Skeletal muscle tissue (tissue), 5 donors: Measurements from ENCODE around the gene SPDYE3. TPM values are rescaled to one million over a fixed set of nuclear protein-coding genes. Genes with fewer than 3 reads are reported as not detected.

Source experiments
- H3K27ac ChIP-seq: one replicate; pipeline ENCODE4 v1.7.0; 2013; ENCODE audit warnings: mild to moderate bottlenecking, low read depth, low read length, inconsistent platforms
- H3K27me3 ChIP-seq, 3 donors: one replicate each; pipeline ENCODE4 v1.7.0; 2013; ENCODE audit warnings: low read length in 3 of 3; ENCODE audit not compliant: control insufficient read depth in 3 of 3, insufficient read depth in 3 of 3
- H3K36me3 ChIP-seq, 3 donors: one replicate each; pipeline ENCODE4 v1.7.0; 2013; ENCODE audit warnings: low read length in 3 of 3; ENCODE audit not compliant: control insufficient read depth in 3 of 3, insufficient read depth in 3 of 3
- H3K4me1 ChIP-seq, 3 donors: one replicate each; pipeline ENCODE4 v1.7.0; 2013; ENCODE audit warnings: low read length in 3 of 3, mild to moderate bottlenecking in 3 of 3; ENCODE audit not compliant: control insufficient read depth in 3 of 3, insufficient read depth in 3 of 3
- H3K4me3 ChIP-seq, 3 donors: one replicate each; pipeline ENCODE4 v1.7.0; 2013; ENCODE audit warnings: low read length in 3 of 3
- H3K9ac ChIP-seq, 3 donors: one replicate each; pipeline ENCODE4 v1.7.0; 2013; ENCODE audit warnings: low read length in 3 of 3, mild to moderate bottlenecking in 3 of 3, moderate library complexity in 2 of 3, low read depth in 1 of 3
- H3K9me3 ChIP-seq, 3 donors: one replicate each; pipeline ENCODE4 v1.7.0; 2013; ENCODE audit warnings: low read length in 3 of 3; ENCODE audit not compliant: control insufficient read depth in 3 of 3
- small RNA-seq: library from RNA; depleted of rRNA; stranded (forward); fragments of <200 nt; gene quantifications from one replicate; pipeline ENCODE3, GENCODE V24; 2014
- total RNA-seq: library from RNA; depleted of rRNA; stranded (reverse); fragments of >200 nt; gene quantifications from one replicate; pipeline ENCODE4 v1.2.3, GENCODE V29; 2014
- donor health status: Osteomylitis.

The SPDYE3 gene
- total RNA-seq, 1 donor from 2014 or later = not detected

GRCh38 chr7:100370303-100370702 lies 62.8 kb downstream of the SPDYE3 start:
- no peak overlapping the region for H3K4me3 ChIP-seq
- no peak overlapping the region for H3K27ac ChIP-seq
- peaks cover 6 to 21% (median 12%) of the 10 kb centered on the region in 3 donors for H3K36me3 ChIP-seq
- H3K9ac ChIP-seq = no peak overlapping the region
- H3K27me3 ChIP-seq = no peaks in the 10 kb centered on the region
- peaks cover 0 to 7% (median 4%) of the 10 kb centered on the region in 3 donors for H3K4me1 ChIP-seq
- H3K9me3 ChIP-seq = peaks cover 0 to 2% (median 0%) of the 10 kb centered on the region in 3 donors

GRCh38 chr7:100370746-100371145 lies 63.2 kb downstream of the SPDYE3 start:
- Histone ChIP-seq H3K4me1 (peaks cover 0 to 7% (median 4%) of the 10 kb centered on the region in 3 donors), H3K9me3 (peaks cover 0 to 2% (median 0%) of the 10 kb centered on the region in 3 donors)

GRCh38 chr7:100371561-100372171 lies 64.2 kb downstream of the SPDYE3 start:
- H3K9me3 ChIP-seq = peaks cover 0 to 2% (median 0%) of the 10 kb centered on the region in 3 donors
- no peak overlapping the region for H3K27ac ChIP-seq
- H3K4me3 ChIP-seq = no peak overlapping the region
- peak overlapping the region in 1 of 3 donors; percentile 25 for H3K9ac ChIP-seq
- H3K27me3 ChIP-seq = no peaks in the 10 kb centered on the region
- peaks cover 6 to 18% (median 11%) of the 10 kb centered on the region in 3 donors for H3K36me3 ChIP-seq
- peaks cover 0 to 7% (median 4%) of the 10 kb centered on the region in 3 donors for H3K4me1 ChIP-seq

More at GRCh38 chr7:100370746-100371145, 63.2 kb downstream of the SPDYE3 start:
- peaks cover 6 to 21% (median 12%) of the 10 kb centered on the region in 3 donors for H3K36me3 ChIP-seq
- no peaks in the 10 kb centered on the region for H3K27me3 ChIP-seq
- H3K9ac ChIP-seq = no peak overlapping the region
- no peak overlapping the region for H3K27ac ChIP-seq
- no peak overlapping the region for H3K4me3 ChIP-seq

Small RNA genes within 50 kb of the gene (small RNA-seq; reads per million reads assigned to genes)
- not detected for gene RF00019

Other genes starting within 250 kb of the SPDYE3 start
- gene ZNF3, start 226.0 kb upstream of the SPDYE3 start, total RNA-seq = 34.4 TPM
- gene COPS6, start 218.7 kb upstream of the SPDYE3 start, total RNA-seq = 57.4 TPM
- gene MCM7, start 206.3 kb upstream of the SPDYE3 start, total RNA-seq = 42.3 TPM
- gene AP4M1, start 206.1 kb upstream of the SPDYE3 start, total RNA-seq = 20.9 TPM
- gene TAF6, start 188.3 kb upstream of the SPDYE3 start, total RNA-seq = 11.0 TPM
- gene CNPY4, start 188.1 kb upstream of the SPDYE3 start, total RNA-seq = 25.6 TPM
- gene MBLAC1, start 180.7 kb upstream of the SPDYE3 start, total RNA-seq = 1.0 TPM
- 73.1 TPM for gene LAMTOR4, start 158.8 kb upstream of the SPDYE3 start, total RNA-seq
- gene TRAPPC14, start 149.0 kb upstream of the SPDYE3 start, total RNA-seq = 2.6 TPM
- gene GAL3ST4, start 139.1 kb upstream of the SPDYE3 start, total RNA-seq = 2.1 TPM
- gene GPC2, start 130.3 kb upstream of the SPDYE3 start, total RNA-seq = 5.2 TPM
- 0.52 TPM for gene STAG3, start 129.8 kb upstream of the SPDYE3 start, total RNA-seq
- gene PVRIG, start 87.8 kb upstream of the SPDYE3 start, total RNA-seq = not detected
- 4.2 TPM for gene PILRB, start 50.4 kb downstream of the SPDYE3 start, total RNA-seq
- gene PILRA, start 65.8 kb downstream of the SPDYE3 start, total RNA-seq = 1.6 TPM
- 3.1 TPM for gene ZCWPW1, start 121.0 kb downstream of the SPDYE3 start, total RNA-seq
- gene MEPCE, start 122.1 kb downstream of the SPDYE3 start, total RNA-seq = 30.8 TPM
- 5.2 TPM for gene PPP1R35, start 128.8 kb downstream of the SPDYE3 start, total RNA-seq
- not detected for gene SPACDR, start 156.6 kb downstream of the SPDYE3 start, total RNA-seq
- 13.6 TPM for gene TSC22D4, start 171.5 kb downstream of the SPDYE3 start, total RNA-seq
- gene NYAP1, start 176.2 kb downstream of the SPDYE3 start, total RNA-seq = 3.1 TPM
- 3.1 TPM for gene AGFG2, start 231.5 kb downstream of the SPDYE3 start, total RNA-seq